CD4-positive, alpha-beta T cell treated with Interleukin-17A for 4 hours (primary cell): ENCODE results near the gene SLC16A6.
A peak's percentile ranks its signal among the peaks of the same experiment; 100 is the strongest.
"Not testable (repeated sequence)": the region's sequence is repeated elsewhere in the genome, so short reads cannot be mapped to it uniquely, and the experiment has no call there.

ENCODE experiments used
- DNase-seq: peaks from one replicate; pipeline ENCODE4 v3.0.0-alpha.2; 2020; ENCODE audit warnings: mixed read lengths

SLC16A6 gene

GRCh38 chr17:68309066-68309670, 18.2 kb upstream of the SLC16A6 start:
- DNase-seq: not testable (repeated sequence)

GRCh38 chr17:68308486-68308885, 17.6 kb upstream of the SLC16A6 start:
- not testable (repeated sequence) for DNase-seq

GRCh38 chr17:68307443-68307842, 16.5 kb upstream of the SLC16A6 start:
- DNase-seq: no peak

- DNase-seq: no peak
Observed at GRCh38 chr17:68306819-68307218, 15.9 kb upstream of the SLC16A6 start.

- no peak for DNase-seq
Observed at GRCh38 chr17:68305142-68305541, 14.2 kb upstream of the SLC16A6 start.

GRCh38 chr17:68304706-68305105, 13.8 kb upstream of the SLC16A6 start:
- DNase-seq: no peak

GRCh38 chr17:68302666-68303065, 11.7 kb upstream of the SLC16A6 start:
- DNase-seq: no peak

- DNase-seq: no peak
Observed at GRCh38 chr17:68302066-68302564, 11.2 kb upstream of the SLC16A6 start.

GRCh38 chr17:68301438-68301959, 10.6 kb upstream of the SLC16A6 start:
- no peak for DNase-seq

- no peak for DNase-seq
Observed at GRCh38 chr17:68299817-68300216, 8.9 kb upstream of the SLC16A6 start.

- no peak for DNase-seq
Observed at GRCh38 chr17:68298601-68299000, 7.7 kb upstream of the SLC16A6 start.

- no peak for DNase-seq
Observed at GRCh38 chr17:68297195-68297594, 6.3 kb upstream of the SLC16A6 start.

GRCh38 chr17:68296217-68297191, 5.6 kb upstream of the SLC16A6 start:
- DNase-seq: peak; percentile 69

- no peak for DNase-seq
Observed at GRCh38 chr17:68295086-68295485, 4.2 kb upstream of the SLC16A6 start.

- DNase-seq: no peak
Observed at GRCh38 chr17:68294617-68295016, 3.7 kb upstream of the SLC16A6 start.

GRCh38 chr17:68294196-68294555, 3.2 kb upstream of the SLC16A6 start:
- no peak for DNase-seq

- DNase-seq: no peak
Observed at GRCh38 chr17:68293490-68294195, 2.7 kb upstream of the SLC16A6 start.

- no peak for DNase-seq
Observed at GRCh38 chr17:68292689-68293040, 1.7 kb upstream of the SLC16A6 start.

- peak; percentile 92 for DNase-seq
Observed at GRCh38 chr17:68291836-68292688, 1.1 kb upstream of the SLC16A6 start.

- peak; percentile 60 for DNase-seq
Observed at GRCh38 chr17:68290268-68290954, 516 bp downstream of the SLC16A6 start.

- DNase-seq: no peak
Observed at GRCh38 chr17:68289936-68290267, 1.0 kb downstream of the SLC16A6 start.

GRCh38 chr17:68289473-68289872, 1.5 kb downstream of the SLC16A6 start:
- no peak for DNase-seq
